Measurements from ENCODE around the gene SLC35E3. TPM values are rescaled to one million over a fixed set of nuclear protein-coding genes. Genes with fewer than 3 reads are reported as not detected.

SLC35E3 gene
- total and polyA plus RNA-seq, 2 of the 13 experiments (the other 11 are each of a cell fraction or from before 2014, with no cell fraction given): 13.0 to 22.1 TPM

DNA sequence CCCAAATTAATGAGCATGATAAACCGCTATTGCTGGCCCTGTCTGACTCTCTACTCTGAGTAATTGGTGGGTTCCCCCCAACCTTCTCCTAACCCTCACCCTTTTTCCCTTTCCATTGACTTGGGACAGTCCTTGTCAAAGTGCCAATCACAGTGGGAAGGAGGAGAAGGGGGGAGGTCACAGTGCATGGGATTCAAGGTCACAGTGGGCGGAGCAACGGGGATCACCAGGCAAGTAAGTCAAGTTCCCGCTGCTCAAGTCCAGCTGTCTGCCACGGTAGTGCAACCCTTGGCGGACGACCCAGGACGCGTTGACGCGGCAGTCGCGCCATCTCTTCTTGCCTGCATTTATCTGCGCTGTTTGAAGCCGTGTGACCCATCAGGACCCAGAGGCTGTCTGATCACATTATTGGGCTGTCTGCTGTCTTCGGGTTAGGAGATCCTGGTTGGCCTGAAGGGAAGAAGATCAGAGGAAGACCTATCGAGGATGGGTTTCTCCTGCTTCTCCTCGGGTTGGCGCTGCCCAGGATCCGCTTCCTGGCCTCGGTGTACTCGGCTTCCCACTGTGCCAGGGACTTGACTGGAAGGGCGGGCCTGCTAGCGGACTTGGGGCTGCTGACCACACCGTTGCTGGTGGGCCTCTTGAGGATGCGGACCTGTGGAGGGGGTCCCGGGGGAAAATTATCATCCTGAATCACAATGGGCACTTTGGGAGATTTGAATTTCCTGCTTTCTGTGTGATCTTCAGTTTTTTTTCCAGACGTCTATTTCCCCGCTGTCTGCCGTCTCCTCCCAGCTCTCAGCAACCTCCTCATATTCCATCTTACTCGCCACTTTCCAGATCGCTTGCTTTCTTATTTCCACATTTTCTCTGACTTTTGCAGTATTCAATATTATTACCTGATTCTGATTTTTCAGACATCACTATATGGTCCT lies 58.9 kb downstream of the SLC35E3 start (continued):
- TF ChIP-seq, protein P1, sequence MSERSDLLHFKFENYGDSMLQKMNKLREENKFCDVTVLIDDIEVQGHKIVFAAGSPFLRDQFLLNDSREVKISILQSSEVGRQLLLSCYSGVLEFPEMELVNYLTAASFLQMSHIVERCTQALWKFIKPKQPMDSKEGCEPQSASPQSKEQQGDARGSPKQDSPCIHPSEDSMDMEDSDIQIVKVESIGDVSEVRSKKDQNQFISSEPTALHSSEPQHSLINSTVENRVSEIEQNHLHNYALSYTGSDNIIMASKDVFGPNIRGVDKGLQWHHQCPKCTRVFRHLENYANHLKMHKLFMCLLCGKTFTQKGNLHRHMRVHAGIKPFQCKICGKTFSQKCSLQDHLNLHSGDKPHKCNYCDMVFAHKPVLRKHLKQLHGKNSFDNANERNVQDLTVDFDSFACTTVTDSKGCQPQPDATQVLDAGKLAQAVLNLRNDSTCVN (CRISPR knock-in tag; IDR thresholded peaks at IDR 0.05; ENCODE audit: borderline replicate concordance): peak; percentile 81; the same call in 1 of the 2 replicates
- TF ChIP-seq SRY (CRISPR knock-in tag; IDR thresholded peaks at IDR 0.05) (peak; percentile 90), SSRP1 (CRISPR knock-in tag; IDR thresholded peaks at IDR 0.05) (no peak; the same call in 1 of the 2 replicates), ZNF780A (CRISPR knock-in tag; IDR thresholded peaks at IDR 0.05) (no peak), MED13 (CRISPR knock-in tag; IDR thresholded peaks at IDR 0.05) (no peak), BORCS8-MEF2B (CRISPR knock-in tag; IDR thresholded peaks at IDR 0.05) (no peak), TAF1 (CRISPR knock-in tag; IDR thresholded peaks at IDR 0.05) (peak; percentile 90), NFYB (CRISPR knock-in tag; IDR thresholded peaks at IDR 0.05) (no peak), ZBTB7B (CRISPR knock-in tag; IDR thresholded peaks at IDR 0.05) (no peak), MED8 (CRISPR knock-in tag; IDR thresholded peaks at IDR 0.05; ENCODE audit: insufficient replicate concordance) (peak; percentile 36), TP53 (CRISPR knock-in tag; conservative IDR thresholded peaks at IDR 0.05) (peak; percentile 67), MLLT10 (CRISPR knock-in tag; IDR thresholded peaks at IDR 0.05) (0 out of 2 replicates have a peak, but pooled peaks have one; percentile 60), ZNF280D (CRISPR knock-in tag; IDR thresholded peaks at IDR 0.05) (peak; percentile 91), ZNF678 (CRISPR knock-in tag; IDR thresholded peaks at IDR 0.05) (no peak), ZNF558 (CRISPR knock-in tag; IDR thresholded peaks at IDR 0.05; ENCODE audit: borderline replicate concordance) (no peak), ZNF180 (CRISPR knock-in tag; IDR thresholded peaks at IDR 0.05; ENCODE audit: borderline replicate concordance, low read depth) (no peak)
- TF ChIP-seq, protein P2, sequence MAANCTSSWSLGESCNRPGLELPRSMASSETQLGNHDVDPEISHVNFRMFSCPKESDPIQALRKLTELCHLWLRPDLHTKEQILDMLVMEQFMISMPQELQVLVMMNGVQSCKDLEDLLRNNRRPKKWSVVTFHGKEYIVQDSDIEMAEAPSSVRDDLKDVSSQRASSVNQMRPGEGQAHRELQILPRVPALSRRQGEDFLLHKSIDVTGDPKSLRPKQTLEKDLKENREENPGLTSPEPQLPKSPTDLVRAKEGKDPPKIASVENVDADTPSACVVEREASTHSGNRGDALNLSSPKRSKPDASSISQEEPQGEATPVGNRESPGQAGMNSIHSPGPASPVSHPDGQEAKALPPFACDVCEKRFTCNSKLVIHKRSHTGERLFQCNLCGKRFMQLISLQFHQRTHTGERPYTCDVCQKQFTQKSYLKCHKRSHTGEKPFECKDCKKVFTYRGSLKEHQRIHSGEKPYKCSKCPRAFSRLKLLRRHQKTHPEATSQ (CRISPR knock-in tag; IDR thresholded peaks at IDR 0.05; ENCODE audit: borderline replicate concordance): no peak
- TF ChIP-seq, protein P3, sequence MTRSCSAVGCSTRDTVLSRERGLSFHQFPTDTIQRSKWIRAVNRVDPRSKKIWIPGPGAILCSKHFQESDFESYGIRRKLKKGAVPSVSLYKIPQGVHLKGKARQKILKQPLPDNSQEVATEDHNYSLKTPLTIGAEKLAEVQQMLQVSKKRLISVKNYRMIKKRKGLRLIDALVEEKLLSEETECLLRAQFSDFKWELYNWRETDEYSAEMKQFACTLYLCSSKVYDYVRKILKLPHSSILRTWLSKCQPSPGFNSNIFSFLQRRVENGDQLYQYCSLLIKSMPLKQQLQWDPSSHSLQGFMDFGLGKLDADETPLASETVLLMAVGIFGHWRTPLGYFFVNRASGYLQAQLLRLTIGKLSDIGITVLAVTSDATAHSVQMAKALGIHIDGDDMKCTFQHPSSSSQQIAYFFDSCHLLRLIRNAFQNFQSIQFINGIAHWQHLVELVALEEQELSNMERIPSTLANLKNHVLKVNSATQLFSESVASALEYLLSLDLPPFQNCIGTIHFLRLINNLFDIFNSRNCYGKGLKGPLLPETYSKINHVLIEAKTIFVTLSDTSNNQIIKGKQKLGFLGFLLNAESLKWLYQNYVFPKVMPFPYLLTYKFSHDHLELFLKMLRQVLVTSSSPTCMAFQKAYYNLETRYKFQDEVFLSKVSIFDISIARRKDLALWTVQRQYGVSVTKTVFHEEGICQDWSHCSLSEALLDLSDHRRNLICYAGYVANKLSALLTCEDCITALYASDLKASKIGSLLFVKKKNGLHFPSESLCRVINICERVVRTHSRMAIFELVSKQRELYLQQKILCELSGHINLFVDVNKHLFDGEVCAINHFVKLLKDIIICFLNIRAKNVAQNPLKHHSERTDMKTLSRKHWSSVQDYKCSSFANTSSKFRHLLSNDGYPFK (CRISPR knock-in tag; IDR thresholded peaks at IDR 0.05; ENCODE audit: borderline replicate concordance): peak; percentile 94
- TF ChIP-seq, protein P4, sequence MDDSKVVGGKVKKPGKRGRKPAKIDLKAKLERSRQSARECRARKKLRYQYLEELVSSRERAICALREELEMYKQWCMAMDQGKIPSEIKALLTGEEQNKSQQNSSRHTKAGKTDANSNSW (CRISPR knock-in tag; IDR thresholded peaks at IDR 0.05; ENCODE audit: borderline replicate concordance): no peak
- TF ChIP-seq, protein P5, sequence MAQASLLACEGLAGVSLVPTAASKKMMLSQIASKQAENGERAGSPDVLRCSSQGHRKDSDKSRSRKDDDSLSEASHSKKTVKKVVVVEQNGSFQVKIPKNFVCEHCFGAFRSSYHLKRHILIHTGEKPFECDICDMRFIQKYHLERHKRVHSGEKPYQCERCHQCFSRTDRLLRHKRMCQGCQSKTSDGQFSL (CRISPR knock-in tag; IDR thresholded peaks at IDR 0.05): no peak

All from HepG2 (cell line).